Glomerular visceral epithelial cell (primary cell): ENCODE data around the gene EVI5L.

Source experiments
- DNase-seq: peaks from one replicate; pipeline ENCODE4 v3.0.0-alpha.2; 2016; ENCODE audit errors: extremely low spot score

EVI5L gene

DNA sequence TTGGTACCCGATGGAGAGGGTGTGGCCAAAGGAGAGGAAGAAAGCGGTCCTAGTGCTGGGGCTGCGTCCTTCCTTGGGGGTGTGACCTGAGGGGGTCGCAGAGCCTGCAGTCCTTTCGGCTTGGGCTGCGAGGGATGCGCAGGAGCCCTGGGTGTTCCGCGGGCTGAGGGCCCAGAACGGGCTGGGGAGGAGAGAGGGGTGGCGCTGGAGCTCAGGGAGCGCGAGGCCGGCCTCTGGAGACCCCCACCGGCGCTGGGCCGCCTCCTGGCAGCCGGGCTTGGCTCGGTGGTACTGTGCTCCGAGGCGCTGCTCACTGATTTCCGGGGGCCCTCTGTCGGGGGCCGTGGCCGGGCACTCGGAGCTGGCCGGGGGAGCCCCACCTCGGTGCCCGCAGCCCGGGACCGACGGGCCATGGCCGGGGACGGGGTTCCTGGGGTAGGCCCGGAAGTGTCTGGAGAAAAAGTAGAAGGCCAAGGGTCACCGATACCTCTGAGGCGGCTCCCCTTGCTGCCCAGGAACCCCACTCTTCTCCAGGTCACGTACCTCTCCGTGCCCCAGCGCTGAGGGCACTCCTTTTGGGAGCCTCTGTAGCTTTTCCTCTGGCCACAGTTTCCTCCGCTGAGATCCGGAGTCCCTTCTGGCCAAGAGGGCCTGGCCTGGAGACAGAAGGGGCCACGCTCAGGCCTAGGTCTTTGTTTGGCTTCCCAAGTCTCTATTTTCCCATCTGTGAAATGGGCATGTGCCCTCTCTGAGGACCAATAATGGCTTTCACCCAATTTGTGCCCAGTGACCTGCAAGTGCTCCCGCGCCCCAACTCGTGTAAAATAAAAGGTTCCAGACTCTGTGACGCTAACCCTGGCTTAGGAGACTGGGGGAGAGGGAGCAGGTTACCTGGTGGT is 42.5 kb downstream of the EVI5L start:
- no peak for DNase-seq

DNA sequence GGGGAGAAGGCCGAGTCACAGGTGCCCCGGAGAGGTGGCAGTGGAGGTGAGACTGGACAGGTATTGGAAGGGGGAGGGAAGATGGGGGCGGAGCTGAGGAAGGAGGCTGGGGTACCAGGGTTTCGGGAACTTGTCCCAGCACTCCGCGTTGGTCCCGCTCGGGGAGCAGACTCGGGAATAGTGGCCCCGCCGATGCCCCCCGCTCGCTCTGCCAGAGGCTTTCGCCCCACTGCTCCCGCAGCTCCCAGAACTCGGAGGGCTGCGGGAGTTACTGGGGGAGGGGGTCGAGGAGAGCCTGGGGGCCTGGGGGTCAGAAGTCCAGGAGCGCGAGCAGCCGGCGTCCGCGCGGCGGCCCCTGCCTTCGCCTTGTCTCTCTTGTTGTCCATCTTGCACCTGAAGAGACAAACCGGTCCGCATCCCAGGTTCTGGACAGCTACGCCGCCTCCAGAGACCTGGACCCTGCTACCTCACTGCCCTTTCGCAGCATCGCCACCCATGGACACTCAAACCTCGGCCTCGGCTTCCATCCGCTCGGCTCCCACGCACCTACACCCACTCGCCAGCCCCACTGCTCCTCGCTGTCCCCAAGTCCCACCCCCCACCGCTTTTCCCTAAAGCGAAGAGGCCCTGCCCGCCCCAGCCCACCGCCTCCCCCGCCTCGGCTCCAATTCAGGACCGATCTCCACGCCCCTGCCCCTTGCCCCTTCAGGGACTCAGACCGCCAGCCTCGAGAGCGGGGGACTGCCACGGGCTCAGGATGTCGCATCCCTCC is 43.5 kb downstream of the EVI5L start:
- no peak for DNase-seq

DNA sequence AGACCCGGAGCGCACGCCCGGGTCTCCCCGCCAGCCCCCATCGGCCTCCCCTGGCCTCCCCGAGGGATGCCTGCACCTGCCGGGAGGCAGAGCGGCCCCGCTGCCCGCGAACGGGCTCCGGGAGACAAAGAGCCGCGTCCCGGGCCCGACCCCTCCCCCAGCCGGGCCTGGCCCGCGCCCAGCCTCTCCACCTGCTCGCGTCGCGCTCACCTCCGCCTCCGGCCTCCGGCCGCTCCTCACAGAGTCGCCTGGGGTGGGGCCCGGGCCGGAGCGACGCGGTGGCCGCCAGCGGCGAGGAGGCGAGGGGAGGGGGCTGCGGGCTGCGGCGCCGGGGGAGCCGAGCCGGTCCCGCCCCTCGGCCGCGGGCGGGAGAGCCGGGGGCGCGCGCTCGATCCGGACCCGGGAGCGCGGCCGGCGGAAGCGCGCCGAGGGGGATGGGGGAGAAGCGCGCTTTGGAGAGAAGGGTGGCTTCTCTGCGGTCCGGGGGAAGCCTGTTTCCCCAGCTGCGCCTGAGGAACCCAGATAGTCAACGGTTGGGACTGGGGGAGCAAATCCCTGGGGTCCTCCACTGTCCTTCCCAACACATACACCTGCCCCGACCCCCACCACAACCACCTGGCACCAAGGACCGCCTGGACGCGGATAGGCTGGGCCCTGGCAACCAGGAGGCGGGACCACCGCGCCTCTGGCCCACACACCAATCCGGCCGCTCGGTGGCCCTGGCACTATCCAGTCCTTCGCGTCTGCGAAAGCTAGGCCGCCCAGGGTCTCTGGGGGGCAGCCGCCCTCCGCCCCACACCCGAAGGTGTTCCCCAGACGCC is 44.3 kb downstream of the EVI5L start, which contains the start of gene PRR36:
Gene PRR36 (minus strand): TSS at position 315 of the 821 bp plus-strand sequence. CDS start 701 bp downstream, outside the sequence.
- DNase-seq: peak; percentile 44

DNA sequence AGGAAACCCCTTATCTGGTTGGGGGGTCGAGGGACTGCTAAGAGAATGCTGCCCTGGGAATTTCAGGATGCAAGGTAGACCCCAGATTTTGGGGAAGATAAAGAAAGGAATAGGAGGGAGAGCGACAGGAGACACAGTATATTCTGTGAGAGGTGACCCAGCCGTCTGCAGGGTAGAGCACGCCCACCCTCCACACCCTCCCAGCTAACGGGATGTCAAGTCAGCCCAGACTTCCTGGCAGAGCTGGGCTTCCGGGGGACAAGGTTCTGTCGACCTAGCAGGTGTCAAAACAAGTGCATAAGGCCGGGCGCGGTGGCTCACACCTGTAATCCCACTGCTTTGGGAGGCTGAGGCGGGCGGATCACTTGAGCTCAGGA is 44.9 kb downstream of the EVI5L start:
- DNase-seq: no peak

DNA sequence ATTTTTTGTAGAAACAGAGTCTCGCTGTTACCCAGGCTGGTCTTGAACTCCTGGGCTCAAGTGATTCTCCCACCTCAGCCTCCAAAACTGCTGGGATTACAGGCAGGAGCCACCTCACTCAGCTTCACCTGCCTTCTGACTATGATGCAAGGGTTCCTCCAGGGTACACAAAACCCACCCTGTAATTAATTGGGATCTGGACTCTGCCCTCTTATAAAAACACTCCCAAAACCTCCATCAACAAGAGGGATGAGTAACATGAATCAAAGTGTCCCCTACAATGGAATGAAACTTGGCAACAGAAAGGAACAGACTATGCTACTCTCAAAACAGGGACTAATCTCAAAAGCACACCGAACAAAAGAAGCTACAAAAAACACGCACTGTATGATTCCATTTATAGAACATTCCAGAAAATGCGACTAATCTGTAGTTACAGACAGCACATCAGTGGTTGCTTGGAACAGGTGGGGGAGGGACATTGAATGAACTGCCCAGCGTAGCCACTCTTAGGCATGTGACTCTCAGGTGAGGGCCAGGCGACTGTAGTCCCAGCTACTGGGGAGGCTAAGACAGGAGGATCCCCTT is 47.3 kb downstream of the EVI5L start:
- DNase-seq: no peak

DNA sequence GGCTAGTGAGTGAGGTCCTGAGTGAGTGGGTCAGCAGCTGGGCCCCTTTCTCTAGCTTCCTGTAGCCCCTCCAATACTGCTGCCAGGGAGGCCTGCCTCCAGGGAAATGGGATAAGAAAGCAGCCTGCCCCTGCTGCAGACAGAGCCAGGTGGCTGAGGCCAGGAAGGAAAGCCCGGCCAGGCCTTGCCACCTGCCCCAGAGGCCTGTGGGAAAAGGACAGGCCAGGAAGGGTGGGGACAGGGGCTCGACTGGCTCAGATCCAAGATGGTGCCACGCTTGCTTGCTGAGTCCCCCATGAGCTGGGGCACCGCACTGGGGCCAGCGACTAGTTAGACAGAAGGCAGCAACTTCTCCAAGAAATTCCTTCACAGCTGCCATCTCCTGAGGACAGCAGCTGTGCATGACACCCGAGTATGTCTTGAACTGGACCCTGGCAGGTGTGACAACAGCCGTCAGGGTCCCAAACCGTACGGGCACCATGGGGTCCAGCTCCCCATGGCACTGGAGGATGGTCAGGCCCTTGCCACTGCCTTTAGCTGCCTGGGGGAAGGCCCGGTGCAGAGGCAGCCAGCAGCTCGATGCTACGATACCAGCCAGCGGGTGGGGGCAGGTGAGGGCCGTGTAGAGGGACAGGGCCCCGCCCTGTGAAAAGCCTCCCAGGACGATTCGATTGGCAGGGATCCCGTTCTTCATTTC is 49.2 kb downstream of the EVI5L start:
- no peak for DNase-seq

DNA sequence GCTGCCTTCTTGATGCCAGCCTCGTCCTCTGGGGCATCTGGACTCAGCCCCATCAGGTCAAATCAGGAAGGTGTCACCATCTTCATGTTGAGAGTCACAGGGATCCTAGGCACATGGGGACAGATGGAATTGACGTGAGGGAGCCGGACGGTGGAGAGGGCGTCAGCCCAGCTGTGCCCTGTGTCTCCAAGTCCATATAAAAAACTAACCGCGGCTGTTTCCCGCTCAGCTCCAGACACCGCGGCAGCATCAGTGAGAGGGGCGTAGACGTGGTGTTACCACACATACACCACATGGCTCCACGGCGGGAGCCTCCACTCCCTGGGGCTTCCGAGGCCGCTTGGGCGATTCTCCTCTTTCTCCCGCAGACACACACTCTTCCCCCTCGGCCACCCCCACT is 49.8 kb downstream of the EVI5L start:
- DNase-seq: no peak

DNA sequence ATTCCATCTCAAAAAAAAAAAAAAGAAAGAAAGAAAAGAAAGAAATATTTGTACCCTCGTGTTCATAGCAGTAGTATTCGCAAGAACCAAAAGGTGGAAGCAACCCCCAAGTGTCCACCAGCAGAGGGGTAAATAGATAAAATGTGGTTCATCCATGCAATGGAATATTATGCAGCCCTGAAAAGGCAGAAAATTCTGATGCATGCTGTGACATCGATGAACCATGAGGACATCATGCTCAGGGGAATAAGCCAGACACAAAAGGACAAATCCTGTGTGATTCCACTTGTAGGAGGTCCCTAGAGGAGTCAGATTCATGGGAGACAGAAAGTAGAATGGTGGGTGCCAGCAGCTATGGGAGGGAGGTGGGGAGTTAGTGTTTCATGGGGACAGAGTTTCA is 51.9 kb downstream of the EVI5L start:
- DNase-seq: no peak

DNA sequence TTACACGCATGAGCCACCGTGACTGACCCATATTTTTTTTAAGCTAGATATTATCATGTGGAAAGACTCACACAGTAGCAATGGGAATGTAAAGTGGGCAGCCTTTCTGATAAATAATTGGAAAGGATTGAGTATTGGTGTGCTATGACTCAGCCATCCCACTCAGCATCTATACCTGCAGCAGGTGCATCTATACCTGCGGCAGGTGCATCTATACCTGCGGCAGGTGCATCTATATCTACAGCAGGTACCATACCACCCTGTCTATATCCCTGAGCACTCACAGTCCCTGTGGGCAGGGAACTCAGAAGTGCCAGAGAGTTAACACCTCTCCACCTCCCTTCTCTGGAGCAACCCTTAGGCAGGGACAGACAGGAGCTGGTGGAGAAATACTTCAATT is 53.1 kb downstream of the EVI5L start:
- no peak for DNase-seq

DNA sequence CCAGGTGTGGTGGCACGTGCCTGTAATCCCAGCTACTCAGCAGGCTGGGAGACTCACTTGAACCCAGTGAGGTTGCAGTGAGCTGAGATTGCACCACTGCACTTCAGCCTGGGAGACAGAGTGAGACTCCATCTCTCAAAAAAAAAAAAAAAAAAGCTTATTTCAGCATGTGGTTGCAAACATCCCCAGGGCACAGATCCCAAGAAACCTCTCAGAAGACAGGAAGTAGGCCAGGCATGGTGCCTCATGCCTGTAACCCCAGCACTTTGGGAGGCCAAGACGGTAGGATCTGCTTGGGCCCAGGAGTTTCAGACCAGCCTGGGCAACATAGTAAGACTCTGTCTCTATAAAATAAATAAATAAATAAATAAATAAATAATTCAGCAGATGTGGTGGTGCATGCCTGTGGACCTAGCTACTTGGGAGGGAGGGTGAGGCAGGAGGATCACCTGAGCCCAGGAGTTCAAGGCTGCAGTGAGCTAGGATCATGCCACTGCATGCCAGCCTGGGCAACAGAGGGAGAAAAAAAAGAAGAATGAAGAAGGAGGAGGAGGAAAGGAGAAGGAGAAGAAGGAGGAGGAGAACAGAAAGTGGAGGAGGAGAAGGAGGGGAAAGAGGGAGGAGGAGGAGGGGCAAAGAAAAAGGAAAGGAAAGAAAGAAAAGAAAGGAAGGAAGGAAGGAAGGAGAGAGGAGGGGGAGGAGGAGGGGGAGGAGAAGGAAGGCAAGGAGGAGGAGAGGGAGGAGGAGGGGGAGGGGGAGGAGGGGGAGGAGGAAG is 54.0 kb downstream of the EVI5L start:
- no peak for DNase-seq

DNA sequence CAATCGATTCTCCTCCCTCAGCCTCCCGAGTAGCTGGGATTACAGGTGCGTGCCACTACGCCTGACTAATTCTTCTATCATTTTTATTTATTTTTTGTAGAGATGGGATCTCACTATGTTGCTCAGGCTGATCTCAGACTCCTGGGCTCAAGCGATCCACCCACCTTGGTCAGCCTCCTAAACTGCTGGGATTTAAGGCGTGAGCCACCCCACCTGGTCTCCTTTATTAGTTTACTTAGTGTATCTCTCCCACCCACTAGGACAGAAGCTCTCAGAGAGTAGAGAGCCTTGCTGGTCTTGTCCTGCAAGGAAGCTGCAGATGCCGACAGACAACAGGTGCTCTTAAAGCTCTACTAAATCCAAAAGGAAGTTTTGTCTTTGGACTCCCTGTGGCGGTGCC is 55.8 kb downstream of the EVI5L start:
- DNase-seq: no peak

DNA sequence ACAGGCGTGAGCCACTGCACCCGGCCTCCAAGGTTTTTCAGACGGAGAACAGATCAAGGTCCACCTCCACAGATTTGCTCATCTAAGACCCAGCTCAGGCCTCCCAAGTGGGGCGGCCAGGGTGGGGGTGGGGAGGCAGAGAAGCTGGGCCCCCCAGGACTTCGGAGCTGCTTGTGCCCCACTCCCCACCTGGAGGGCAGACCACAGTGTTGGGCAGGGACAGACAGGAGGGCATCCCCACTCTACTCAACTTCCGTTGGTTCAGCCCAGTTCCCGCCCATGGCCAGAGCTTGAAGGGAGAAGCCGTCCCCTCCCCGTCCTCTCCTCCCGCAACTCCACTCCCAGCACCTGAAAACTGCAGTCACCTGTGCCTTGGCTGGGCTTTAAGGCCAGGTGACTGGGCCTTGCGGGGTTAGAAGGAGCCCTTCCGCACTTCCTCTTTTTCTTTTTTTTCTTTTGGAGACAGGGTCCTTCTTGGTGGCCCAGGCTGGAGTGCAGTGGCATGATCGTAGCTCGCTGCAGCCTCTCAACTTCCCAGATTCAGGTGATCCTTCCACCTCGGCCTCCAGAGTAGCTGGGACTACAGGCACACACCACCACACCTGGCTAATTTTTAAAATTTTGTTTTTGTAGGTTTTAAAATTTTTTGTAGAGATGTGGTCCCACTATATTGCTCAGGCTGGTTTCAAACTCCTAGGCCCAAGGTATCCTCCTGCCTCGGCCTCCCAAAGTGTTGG is 57.6 kb downstream of the EVI5L start:
- DNase-seq: no peak

DNA sequence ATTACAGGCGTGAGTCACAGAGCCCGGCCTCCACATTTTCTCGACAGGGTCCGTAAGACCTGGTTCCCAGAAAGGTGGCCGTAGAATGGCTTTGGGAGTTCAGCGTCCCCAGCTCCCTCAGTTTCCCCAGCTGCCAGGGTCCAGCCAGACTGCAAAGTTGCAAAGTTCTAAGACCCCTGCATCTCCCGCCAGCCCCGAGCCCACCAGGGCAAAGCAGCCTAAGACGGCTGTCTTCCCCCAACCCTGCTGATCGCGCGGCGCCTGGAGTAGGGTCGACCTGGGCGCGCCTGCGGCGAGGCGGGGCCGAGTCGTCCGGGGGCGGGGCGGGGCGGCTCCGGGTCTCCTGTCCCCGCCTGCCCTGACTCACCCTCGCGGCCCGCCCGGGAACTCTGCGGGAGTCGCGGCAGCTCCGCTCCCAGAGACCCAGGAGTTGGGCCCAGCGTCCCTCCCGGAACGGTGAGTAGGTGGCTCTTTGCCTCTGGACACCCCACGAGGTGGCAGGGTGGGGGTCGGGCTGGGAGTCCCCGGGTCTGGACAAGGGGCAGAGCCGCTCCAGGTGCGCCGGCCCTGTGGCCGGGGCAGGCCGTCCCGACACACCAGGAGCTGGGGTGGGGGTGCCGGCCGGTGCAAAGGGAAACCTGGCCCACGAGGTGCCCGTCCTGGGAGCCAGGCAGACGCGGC is 58.3 kb downstream of the EVI5L start, which contains the start of gene LRRC8E:
Gene LRRC8E (plus strand): TSS at position 366 of the 681 bp plus-strand sequence. CDS start 7,094 bp downstream, outside the sequence.
- peak; percentile 86 for DNase-seq

DNA sequence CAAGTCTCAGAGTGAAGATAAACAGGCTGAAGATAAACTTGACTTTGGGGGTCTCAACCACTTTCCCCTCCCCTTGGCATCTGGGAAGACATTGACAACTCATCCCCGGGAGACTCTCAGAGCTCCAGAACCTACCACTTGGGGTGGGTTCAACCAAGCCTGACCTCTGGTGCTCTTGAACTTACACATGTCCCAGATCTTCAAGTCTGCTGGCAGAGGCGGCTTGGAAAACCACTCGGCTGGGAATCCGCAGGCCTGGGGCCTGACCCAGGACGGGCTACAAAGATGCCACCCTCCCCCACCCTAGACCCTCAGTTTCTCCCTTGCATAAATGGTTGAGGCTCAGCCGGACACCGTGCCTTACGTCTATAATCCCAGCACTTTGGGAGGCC is 58.8 kb downstream of the EVI5L start:
- DNase-seq: no peak

DNA sequence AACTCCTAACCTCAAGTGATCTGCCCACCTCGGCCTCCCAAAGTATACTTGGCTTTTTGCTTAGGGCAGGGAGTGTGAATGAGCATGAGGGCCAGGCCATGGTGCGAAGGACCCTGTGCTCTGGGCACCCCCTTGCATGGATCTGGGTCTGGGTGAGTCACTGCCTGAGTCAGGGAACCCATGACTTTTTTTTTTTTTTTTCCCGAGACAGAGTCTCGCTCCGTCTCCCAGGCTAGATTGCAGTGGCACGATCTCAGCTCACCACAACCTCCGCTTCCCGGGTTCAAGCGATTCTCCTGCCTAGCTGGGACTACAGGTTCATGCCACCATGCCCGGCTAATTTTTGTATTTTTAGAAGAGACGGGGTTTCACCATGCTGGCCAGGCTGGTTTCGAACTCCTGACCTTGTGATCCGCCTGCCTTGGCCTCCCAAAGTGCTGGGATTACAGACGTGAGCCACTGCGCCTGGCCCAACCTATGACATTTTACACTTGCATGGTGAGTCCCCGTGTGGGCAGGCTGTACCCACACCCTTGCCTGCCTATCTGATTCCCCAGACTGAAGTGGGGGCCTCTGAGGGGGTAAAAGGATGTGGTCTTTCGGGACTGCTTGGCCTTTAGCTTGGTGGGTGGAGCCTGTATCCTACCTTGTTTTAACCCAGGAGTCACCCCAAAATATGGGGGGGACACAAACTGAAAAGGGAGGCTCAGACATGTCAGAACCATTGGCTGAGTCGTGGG is 63.5 kb downstream of the EVI5L start:
- peak; percentile 81 for DNase-seq

DNA sequence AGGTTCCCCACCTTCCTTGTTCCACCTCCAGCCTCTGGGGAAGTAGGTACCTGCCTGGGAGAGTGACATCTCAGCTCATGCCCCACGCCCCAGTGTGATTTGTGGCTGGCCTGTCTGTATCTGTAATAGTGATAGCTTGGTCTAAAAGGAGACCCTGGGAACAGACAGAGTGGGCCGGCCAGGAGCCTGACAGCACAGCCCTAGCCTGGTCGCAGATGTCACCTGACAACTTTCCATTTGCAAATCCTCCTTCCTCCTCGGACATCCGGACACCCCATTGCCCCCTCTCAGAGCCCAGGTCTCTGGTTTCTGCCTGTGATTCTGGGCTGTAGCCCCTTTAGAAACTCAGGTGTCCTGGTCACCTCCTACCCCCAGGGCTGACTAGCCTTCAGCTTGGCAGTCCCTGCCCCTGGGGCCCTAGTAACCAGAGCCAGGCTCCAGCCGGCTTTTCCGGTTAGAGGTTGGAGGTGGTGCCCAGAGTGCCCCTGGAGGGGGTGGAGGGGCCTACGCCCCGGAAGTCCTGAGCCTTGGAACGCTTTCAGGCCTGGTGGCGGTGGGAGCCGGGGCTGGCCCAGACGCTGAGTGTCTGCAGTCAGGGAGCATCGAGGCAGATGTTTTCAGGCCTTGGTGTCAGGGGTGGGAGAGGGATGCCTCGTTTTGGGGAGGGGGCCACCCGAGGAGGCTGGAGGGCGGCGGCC is 64.7 kb downstream of the EVI5L start:
- no peak for DNase-seq

DNA sequence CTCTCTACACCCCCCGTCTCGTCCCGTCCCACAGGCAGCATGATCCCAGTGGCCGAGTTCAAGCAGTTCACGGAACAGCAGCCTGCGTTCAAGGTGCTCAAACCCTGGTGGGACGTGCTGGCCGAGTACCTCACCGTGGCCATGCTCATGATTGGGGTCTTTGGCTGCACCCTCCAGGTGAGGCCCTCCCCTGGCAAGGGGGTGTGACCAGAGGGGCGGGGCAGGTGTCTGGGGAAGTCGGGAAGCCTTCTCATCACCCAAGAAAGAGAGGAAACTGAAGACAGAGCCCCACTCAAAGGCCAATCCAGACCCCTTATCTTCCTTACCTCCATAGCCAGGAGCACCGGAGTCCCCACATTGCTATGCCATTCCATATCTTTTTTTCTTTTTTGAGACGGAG is 65.5 kb downstream of the EVI5L start:
- DNase-seq: no peak

DNA sequence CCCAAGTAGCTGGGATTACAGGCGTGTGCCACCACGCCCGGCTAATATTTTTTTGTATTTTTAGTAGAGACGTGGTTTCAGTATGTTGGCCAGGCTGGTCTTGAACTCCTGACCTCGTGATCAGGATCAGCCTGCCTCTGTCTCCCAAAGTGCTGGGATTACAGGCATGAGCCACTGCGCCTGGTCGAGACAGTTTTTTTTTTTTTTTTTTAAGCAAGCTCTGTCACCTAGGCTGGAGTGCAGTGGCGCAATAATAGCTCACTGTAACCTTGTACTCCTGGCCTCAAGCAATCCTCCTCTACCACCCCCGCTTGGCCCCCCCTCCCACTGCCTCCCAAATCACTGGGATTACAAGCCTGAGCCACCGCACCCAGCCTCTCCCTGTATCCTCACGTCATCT is 67.3 kb downstream of the EVI5L start:
- DNase-seq: no peak
